Smooth muscle cell (in vitro differentiated cells): Measurements from ENCODE around the gene CCDC197. TPM values are rescaled to one million over a fixed set of nuclear protein-coding genes. Genes with fewer than 3 reads are reported as not detected.

ENCODE experiments used
- DNase-seq: peaks from one replicate; lab custom pipeline; 2025; ENCODE audit not compliant: unreplicated experiment; lab: John Stamatoyannopoulos, UW
- H2AFZ ChIP-seq: fragments of 200-600 bp; sonication (generic); 2 replicates; pipeline ENCODE4 v1.6.0; 2016; ENCODE audit warnings: antibody characterized with exemption, low read depth, mild to moderate bottlenecking
- H3F3A ChIP-seq: fragments of 200-600 bp; sonication (generic); 2 replicates; pipeline ENCODE4 v1.6.0; 2017; ENCODE audit warnings: antibody characterized with exemption, low read depth
- H3K27ac ChIP-seq: fragments of 200-600 bp; sonication (generic); 2 replicates; pipeline ENCODE4 v1.5.1; 2016; ENCODE audit warnings: low read depth, mild to moderate bottlenecking
- H3K27me3 ChIP-seq: fragments of 200-600 bp; sonication (generic); 2 replicates; pipeline ENCODE4 v1.6.1; 2016; ENCODE audit warnings: low read depth, mild to moderate bottlenecking
- H3K36me3 ChIP-seq: fragments of 200-600 bp; sonication (generic); 2 replicates; pipeline ENCODE4 v1.5.1; 2016; ENCODE audit warnings: low read depth
- H3K4me1 ChIP-seq: fragments of 200-600 bp; sonication (generic); 2 replicates; pipeline ENCODE4 v1.5.1; 2016; ENCODE audit warnings: low read depth
- H3K4me2 ChIP-seq: fragments of 200-600 bp; sonication (generic); 2 replicates; pipeline ENCODE4 v1.6.0; 2016; ENCODE audit warnings: mild to moderate bottlenecking
- H3K4me3 ChIP-seq: fragments of 200-600 bp; sonication (generic); 2 replicates; pipeline ENCODE4 v1.5.1; 2016; ENCODE audit warnings: mild to moderate bottlenecking
- H3K79me2 ChIP-seq: fragments of 200-600 bp; sonication (generic); 2 replicates; pipeline ENCODE4 v1.6.0; 2016; ENCODE audit warnings: low read depth, mild to moderate bottlenecking
- H3K9ac ChIP-seq: fragments of 200-600 bp; sonication (generic); 2 replicates; pipeline ENCODE4 v1.6.0; 2016; ENCODE audit warnings: low read depth
- H3K9me3 ChIP-seq: fragments of 200-600 bp; sonication (generic); replicated peaks from 2 replicates; pipeline ENCODE4 v1.5.1; 2016; ENCODE audit warnings: low read depth
- H4K20me1 ChIP-seq: fragments of 200-600 bp; sonication (generic); 2 replicates; pipeline ENCODE4 v1.6.0; 2016; ENCODE audit warnings: low read depth
- WGBS: methylation state at CpG from one replicate; pipeline ENCODE4 v1.1.7; 2016; ENCODE audit warnings: low lambda C conversion rate; 5-methylcytosine and 5-hydroxymethylcytosine counted together
- polyA plus RNA-seq: library from polyadenylated mRNA; unstranded; fragments of >200 nt; fragmentation: Nextera tagmentation; extraction: Ambion mirVana; gene quantifications from 2 replicates; pipeline ENCODE4 v1.2.1, GENCODE V29; 2016
- total RNA-seq: library from RNA; depleted of rRNA; stranded (reverse); fragments of >200 nt; gene quantifications from 2 replicates; pipeline ENCODE4 v1.2.3, GENCODE V29; 2014
- TF ChIP-seq, protein P1 (sequence below): fragments of 200-600 bp; sonication (generic); IDR thresholded peaks from 2 replicates; pipeline ENCODE4 v1.5.1; 2017; ENCODE audit warnings: borderline replicate concordance, mild to moderate bottlenecking, antibody characterized with exemption; ENCODE audit not compliant: insufficient read depth, poor library complexity, severe bottlenecking

Gene CCDC197
- total and polyA plus RNA-seq, 2 experiments from 2014 or later: not detected

DNA sequence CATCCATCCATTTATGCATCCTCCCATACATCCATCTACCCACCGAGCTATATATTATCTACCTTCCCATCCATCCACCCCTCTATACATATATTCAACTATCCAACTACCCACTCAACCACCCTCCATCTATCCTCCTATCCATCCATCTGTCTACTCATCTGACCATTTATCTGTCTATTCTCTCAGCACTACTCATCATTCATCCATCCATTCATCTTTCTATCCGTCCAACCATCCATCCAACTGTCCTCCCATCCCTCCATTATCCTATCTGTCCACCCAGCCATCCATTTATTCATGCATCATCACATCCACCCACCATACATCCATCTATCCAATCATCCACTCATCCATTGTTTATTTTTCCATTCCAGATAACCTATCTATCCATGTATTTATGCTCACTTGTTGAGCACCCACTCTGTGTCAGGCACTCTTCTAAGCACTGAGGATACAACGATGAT is 32.2 kb upstream of the CCDC197 start:
- Histone ChIP-seq H4K20me1 (no peaks in the 10 kb centered on the region), H3F3A (peaks cover 8% of the 10 kb centered on the region), H3K36me3 (no peaks in the 10 kb centered on the region), H3K27ac (peak overlapping the region; percentile 43), H3K4me3 (no peak overlapping the region), H3K9ac (no peak overlapping the region), H3K27me3 (no peaks in the 10 kb centered on the region), H2AFZ (no peak overlapping the region), H3K4me1 (no peaks in the 10 kb centered on the region), H3K79me2 (no peaks in the 10 kb centered on the region), H3K9me3 (no peaks in the 10 kb centered on the region), H3K4me2 (no peak overlapping the region)
- DNase-seq: no peak
- TF ChIP-seq, protein P1, sequence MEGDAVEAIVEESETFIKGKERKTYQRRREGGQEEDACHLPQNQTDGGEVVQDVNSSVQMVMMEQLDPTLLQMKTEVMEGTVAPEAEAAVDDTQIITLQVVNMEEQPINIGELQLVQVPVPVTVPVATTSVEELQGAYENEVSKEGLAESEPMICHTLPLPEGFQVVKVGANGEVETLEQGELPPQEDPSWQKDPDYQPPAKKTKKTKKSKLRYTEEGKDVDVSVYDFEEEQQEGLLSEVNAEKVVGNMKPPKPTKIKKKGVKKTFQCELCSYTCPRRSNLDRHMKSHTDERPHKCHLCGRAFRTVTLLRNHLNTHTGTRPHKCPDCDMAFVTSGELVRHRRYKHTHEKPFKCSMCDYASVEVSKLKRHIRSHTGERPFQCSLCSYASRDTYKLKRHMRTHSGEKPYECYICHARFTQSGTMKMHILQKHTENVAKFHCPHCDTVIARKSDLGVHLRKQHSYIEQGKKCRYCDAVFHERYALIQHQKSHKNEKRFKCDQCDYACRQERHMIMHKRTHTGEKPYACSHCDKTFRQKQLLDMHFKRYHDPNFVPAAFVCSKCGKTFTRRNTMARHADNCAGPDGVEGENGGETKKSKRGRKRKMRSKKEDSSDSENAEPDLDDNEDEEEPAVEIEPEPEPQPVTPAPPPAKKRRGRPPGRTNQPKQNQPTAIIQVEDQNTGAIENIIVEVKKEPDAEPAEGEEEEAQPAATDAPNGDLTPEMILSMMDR: no peak
- WGBS: 87% methylated on average over 3 of the region's 3 CpGs

DNA sequence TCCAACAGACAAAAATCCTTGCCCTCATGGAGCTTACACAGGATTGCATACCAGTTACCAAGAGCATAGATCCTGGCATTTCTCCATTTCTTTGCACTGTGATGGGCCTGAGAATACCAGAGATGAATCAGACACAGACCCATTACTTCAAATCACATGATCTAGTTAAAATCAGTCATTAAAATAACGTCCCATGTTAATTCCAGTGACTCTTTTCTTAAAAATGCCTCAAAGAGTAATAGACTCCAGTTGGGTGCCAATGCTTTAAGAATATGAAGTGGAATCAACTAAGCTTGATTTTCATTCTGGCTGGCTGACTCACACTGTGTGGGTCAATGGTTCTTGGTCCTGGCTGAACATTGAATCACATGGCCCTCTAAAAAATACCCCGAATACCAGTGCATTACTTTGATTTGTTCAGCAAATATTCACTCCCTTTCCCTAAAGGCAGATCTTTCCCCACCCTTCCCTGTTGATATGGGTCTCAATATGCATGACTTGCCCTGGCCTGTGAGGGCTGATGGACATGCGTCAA is 31.7 kb upstream of the CCDC197 start:
- Histone ChIP-seq H2AFZ (no peak overlapping the region), H3K9ac (no peak overlapping the region), H3K79me2 (no peaks in the 10 kb centered on the region), H4K20me1 (no peaks in the 10 kb centered on the region), H3K36me3 (no peaks in the 10 kb centered on the region), H3K27ac (peak overlapping the region; percentile 73), H3K9me3 (no peaks in the 10 kb centered on the region), H3K4me1 (no peaks in the 10 kb centered on the region), H3K27me3 (no peaks in the 10 kb centered on the region), H3K4me3 (no peak overlapping the region), H3F3A (peaks cover 4% of the 10 kb centered on the region), H3K4me2 (no peak overlapping the region)
- DNase-seq: no peak
- TF ChIP-seq, protein P1: no peak
- 58% methylated on average over 3 of the region's 3 CpGs for WGBS

DNA sequence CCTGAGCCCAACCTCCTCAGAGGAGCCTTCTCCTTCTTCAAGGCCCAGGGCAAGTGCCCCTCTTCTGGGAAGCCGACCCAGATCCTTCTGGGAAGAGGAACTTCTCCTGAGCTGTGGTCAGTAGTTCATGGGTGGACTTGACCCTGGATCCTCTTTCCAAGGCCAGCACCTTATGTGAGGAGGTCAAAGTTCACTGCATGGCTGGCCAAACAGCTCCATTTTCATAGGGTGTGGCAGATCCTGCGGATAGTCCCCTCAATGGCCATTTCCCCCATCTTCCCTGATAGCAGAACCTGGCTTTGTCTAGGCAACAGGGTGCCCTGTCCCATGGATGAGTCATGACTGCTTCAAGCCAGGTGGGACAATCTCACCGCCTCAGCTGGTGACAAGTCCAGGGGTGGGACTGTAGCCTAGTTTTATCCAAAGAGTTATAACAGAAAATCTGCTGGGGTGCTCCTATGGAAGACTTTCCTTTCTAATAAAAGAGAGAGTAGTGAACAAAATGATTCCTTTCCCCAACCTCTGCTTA is 31.1 kb upstream of the CCDC197 start:
- Histone ChIP-seq H3K36me3 (no peaks in the 10 kb centered on the region), H3K79me2 (no peaks in the 10 kb centered on the region), H3K4me3 (no peak overlapping the region), H2AFZ (no peak overlapping the region), H3K9me3 (no peaks in the 10 kb centered on the region), H3K4me2 (no peak overlapping the region), H3F3A (peaks cover 3% of the 10 kb centered on the region), H4K20me1 (no peaks in the 10 kb centered on the region), H3K27me3 (no peaks in the 10 kb centered on the region), H3K4me1 (no peaks in the 10 kb centered on the region), H3K27ac (peak overlapping the region; percentile 73), H3K9ac (no peak overlapping the region)
- TF ChIP-seq, protein P1: no peak
- 94% methylated on average over 3 of the region's 3 CpGs for WGBS
- no peak for DNase-seq
